Thoracic aorta (tissue), 2 donors: ENCODE results near the gene TRERF1. TPM values are rescaled to one million over a fixed set of nuclear protein-coding genes. Genes with fewer than 3 reads are reported as not detected.

Source experiments
- ATAC-seq: fragments of 150-250 bp; one replicate; pipeline ENCODE4 v1.8.0; 2017; ENCODE audit warnings: low read depth; ENCODE audit not compliant: insufficient number of reproducible peaks, low FRiP score
- DNase-seq: peaks from one replicate; pipeline ENCODE4 v3.0.0-alpha.2; 2020; ENCODE audit warnings: low spot score
- H3K27ac ChIP-seq, 2 donors: fragments of 200-600 bp; sonication (generic); 1 replicate in 1 of 2; 2 replicates in 1 of 2; pipeline ENCODE4 v1.5.1; 2016; ENCODE audit warnings: mild to moderate bottlenecking in 2 of 2, moderate library complexity in 2 of 2
- H3K27me3 ChIP-seq: fragments of 200-600 bp; sonication (generic); replicated peaks from 2 replicates; pipeline ENCODE4 v1.6.0; 2016; ENCODE audit warnings: mild to moderate bottlenecking; ENCODE audit not compliant: insufficient read depth
- H3K36me3 ChIP-seq: fragments of 200-600 bp; sonication (generic); one replicate; pipeline ENCODE4 v1.5.1; 2016
- H3K4me1 ChIP-seq, 2 donors: fragments of 200-600 bp; sonication (generic); 1 replicate in 1 of 2; 2 replicates in 1 of 2; pipeline versions ENCODE4 v1.5.1 to v1.6.0; 2016; ENCODE audit warnings: low read depth in 2 of 2, mild to moderate bottlenecking in 1 of 2; ENCODE audit not compliant: control insufficient read depth in 1 of 2
- H3K4me3 ChIP-seq: fragments of 200-600 bp; sonication (generic); 2 replicates; pipeline ENCODE4 v1.5.1; 2016; ENCODE audit warnings: mild to moderate bottlenecking
- H3K9me3 ChIP-seq: fragments of 200-600 bp; sonication (generic); 2 replicates; pipeline ENCODE4 v1.5.1; 2016
- total RNA-seq, 2 donors: library from RNA; depleted of rRNA; stranded (reverse); fragments of >200 nt; gene quantifications; one replicate each; pipeline versions ENCODE4 v1.1.0 to v1.2.3, GENCODE V29; 2016
- TF ChIP-seq, protein P1 (sequence below): fragments of 200-600 bp; sonication (generic); IDR thresholded peaks from one replicate; pipeline ENCODE4 v1.5.1; 2019; ENCODE audit warnings: antibody characterized with exemption

The TRERF1 gene
- total RNA-seq, 2 donors from 2014 or later: 4.6 to 5.0 TPM

DNA sequence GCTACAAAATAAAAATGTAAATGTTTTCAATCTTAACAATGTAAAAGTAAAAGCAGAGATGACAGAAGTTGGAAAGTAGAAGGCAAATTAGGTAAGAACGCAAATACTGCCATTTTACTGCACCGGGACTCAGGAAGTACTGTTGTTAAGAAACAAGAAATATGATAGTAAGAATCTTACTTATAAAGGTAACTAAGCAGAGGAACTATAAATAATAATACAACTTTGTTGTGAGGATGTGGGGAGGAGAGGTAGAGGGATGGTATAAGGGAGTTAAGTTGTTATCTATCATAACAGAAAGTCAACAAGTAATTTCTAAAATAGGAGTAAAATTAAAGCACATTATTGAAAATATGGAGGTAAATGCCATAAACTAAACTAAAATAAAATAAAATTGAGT, 129.8 kb downstream of the TRERF1 start:
- TF ChIP-seq, protein P1, sequence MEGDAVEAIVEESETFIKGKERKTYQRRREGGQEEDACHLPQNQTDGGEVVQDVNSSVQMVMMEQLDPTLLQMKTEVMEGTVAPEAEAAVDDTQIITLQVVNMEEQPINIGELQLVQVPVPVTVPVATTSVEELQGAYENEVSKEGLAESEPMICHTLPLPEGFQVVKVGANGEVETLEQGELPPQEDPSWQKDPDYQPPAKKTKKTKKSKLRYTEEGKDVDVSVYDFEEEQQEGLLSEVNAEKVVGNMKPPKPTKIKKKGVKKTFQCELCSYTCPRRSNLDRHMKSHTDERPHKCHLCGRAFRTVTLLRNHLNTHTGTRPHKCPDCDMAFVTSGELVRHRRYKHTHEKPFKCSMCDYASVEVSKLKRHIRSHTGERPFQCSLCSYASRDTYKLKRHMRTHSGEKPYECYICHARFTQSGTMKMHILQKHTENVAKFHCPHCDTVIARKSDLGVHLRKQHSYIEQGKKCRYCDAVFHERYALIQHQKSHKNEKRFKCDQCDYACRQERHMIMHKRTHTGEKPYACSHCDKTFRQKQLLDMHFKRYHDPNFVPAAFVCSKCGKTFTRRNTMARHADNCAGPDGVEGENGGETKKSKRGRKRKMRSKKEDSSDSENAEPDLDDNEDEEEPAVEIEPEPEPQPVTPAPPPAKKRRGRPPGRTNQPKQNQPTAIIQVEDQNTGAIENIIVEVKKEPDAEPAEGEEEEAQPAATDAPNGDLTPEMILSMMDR: no peak
- no peak overlapping the region for H3K4me3 ChIP-seq
- DNase-seq: no peak
- no peaks in the 10 kb centered on the region for H3K27me3 ChIP-seq
- H3K27ac ChIP-seq: no peak overlapping the region
- H3K36me3 ChIP-seq: no peaks in the 10 kb centered on the region
- no peak for ATAC-seq
- H3K4me1 ChIP-seq: peaks cover 0 to under 1% of the 10 kb centered on the region in 2 donors
- no peaks in the 10 kb centered on the region for H3K9me3 ChIP-seq

DNA sequence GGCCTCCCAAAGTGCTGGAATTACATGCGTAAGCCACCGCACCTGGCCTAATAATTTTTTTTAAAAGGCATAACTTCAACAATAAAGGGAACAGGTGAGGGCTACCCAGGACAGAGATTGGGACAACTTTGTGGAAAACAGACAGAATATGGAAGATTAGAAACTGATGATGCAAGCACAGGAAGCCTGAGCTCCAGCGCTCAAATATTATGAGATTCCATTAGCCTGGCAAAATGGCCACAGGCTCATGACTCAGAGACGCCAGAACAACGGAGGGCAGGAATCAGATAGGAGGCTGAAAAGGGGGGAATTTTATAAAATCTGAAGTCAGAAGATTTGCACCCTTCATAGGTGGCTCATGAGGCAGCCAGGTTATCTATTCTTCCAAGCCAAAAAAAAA, 131.0 kb downstream of the TRERF1 start:
- DNase-seq (no peak), ATAC-seq (no peak)
- no peaks in the 10 kb centered on the region for H3K9me3 ChIP-seq
- H3K36me3 ChIP-seq: no peaks in the 10 kb centered on the region
- no peak overlapping the region for H3K4me3 ChIP-seq
- no peak overlapping the region for H3K27ac ChIP-seq
- TF ChIP-seq, protein P1: no peak
- no peaks in the 10 kb centered on the region for H3K27me3 ChIP-seq
- H3K4me1 ChIP-seq: peaks cover 9 to 12% of the 10 kb centered on the region in 2 donors

DNA sequence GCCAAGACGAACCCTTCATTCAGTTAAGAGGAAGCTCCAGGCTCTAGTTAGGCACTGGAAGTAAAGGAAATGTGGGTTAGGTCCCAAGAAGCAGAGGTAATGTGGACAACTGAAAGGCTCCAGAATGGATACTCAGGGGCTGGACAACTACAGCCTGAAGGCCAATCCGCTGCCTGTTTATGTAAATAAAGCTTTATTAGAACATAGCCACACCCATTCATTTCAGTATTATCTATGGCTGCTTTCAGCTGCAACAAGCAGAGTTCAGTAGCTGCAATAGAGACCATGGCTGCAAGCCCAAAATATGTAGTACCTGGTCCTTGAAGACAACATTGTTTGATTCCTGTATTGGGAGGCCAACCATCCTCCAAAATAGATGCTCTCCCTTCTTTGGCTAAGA, 133.2 kb downstream of the TRERF1 start:
- no peak for DNase-seq
- TF ChIP-seq, protein P1: no peak
- no peak for ATAC-seq
- H3K4me3 ChIP-seq: no peak overlapping the region
- H3K27me3 ChIP-seq: no peaks in the 10 kb centered on the region
- H3K9me3 ChIP-seq: no peaks in the 10 kb centered on the region
- H3K27ac ChIP-seq: no peak overlapping the region
- peaks cover 17 to 34% of the 10 kb centered on the region in 2 donors for H3K4me1 ChIP-seq
- no peaks in the 10 kb centered on the region for H3K36me3 ChIP-seq

DNA sequence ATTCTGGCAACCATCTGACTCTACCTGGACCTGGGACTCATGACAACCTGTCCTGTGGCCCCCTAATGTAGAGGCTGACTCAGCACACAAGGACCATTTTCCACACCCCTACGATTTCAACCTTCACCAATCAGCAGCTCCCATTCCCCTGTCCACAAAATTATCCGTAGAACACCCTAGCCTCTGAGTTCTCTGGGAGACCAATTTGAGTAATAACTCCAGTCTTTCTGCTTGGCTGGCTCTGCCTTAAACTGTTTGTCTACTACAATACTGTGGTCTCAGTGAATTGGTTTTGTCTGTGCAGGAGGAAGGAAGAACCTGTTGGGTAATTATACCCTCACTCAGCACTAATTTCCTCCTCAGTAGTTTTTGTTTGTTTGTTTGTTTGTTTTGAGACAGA, 134.7 kb downstream of the TRERF1 start:
- Histone ChIP-seq H3K4me3 (no peak overlapping the region), H3K27me3 (no peaks in the 10 kb centered on the region), H3K36me3 (no peaks in the 10 kb centered on the region), H3K4me1 (peaks cover 17 to 35% of the 10 kb centered on the region in 2 donors), H3K9me3 (no peaks in the 10 kb centered on the region), H3K27ac (peak overlapping the region; percentile 39 to 51)
- no peak for DNase-seq
- TF ChIP-seq, protein P1: no peak
- ATAC-seq: no peak

DNA sequence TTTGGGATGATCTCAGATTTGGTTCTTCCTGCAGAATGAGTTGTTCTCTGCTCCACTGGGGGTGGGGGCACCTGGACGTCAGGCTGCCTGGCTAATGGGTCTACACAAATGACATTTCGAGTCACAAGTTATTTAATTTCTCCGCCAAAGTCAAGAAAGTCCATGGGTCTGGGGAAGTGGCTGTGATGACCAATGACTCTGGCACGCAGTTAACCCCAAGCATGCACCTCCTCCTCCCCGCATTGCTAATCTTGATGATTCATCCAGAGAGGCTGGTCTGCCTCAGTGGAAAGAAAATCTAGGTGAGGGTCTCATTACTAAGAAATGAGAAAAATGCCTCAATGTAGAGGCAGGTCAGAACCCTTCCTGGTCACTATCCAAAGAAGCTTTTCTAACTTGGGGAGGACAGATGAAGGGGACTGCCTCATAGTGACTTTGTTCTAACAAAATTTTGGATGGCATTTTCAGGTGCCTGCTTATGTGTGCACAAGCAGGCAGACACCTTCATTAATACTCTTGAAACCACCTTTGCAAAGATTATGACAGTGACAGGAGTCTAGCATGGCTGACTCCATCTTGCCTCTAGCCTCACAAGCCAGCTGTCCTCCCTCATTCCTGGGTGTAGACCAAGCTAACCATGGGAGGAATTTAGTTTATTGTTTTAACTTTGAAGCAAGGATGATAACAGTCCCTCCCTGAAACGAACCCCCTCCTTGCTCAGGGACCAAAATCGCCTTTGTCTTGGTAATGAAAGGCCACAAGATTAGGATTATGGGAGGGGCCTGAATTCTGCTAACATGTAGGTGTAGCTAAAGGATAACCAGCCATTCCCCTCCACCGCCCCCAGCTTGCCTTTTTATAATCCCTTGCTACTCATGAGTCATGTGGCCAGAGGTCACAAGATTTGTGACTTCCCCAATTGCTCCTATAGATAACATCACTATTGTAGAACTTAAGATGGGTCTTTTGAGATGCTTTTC, 135.4 kb downstream of the TRERF1 start:
- no peak overlapping the region for H3K4me3 ChIP-seq
- H3K27me3 ChIP-seq: no peaks in the 10 kb centered on the region
- ATAC-seq: peak; percentile 91
- TF ChIP-seq, protein P1: no peak
- H3K4me1 ChIP-seq: peaks cover 17 to 35% of the 10 kb centered on the region in 2 donors
- H3K27ac ChIP-seq: peak overlapping the region; percentile 39 to 51
- no peaks in the 10 kb centered on the region for H3K9me3 ChIP-seq
- no peaks in the 10 kb centered on the region for H3K36me3 ChIP-seq
- DNase-seq: peak; percentile 3
